OCI-LY3 (cell line): ENCODE data around the gene NPHP4.

Experiments
- CTCF ChIP-seq: fragments of 200-600, 300-600 bp; sonication (generic); IDR thresholded peaks from 2 replicates; pipeline ENCODE4 v1.5.1; 2014; ENCODE audit warnings: antibody characterized with exemption, low read length, low read depth
- EZH2phosphoT487 ChIP-seq: fragments of 200-600 bp; shearing (Covaris generic); IDR thresholded peaks from 2 replicates; pipeline ENCODE4 v1.6.1; 2018; ENCODE audit warnings: antibody characterized with exemption, mixed run types, low read depth

- TF ChIP-seq CTCF = no peak
- no peak for TF ChIP-seq EZH2phosphoT487
Measured at GRCh38 chr1:6011946-6012258, 19.7 kb upstream of the NPHP4 start.
